ENCODE measurements around the gene FAM83E. TPM values are rescaled to one million over a fixed set of nuclear protein-coding genes. Genes with fewer than 3 reads are reported as not detected.

Gene FAM83E
- total RNA-seq, 4 donors from 2014 or later = 0.15 TPM; not detected in 3

DNA sequence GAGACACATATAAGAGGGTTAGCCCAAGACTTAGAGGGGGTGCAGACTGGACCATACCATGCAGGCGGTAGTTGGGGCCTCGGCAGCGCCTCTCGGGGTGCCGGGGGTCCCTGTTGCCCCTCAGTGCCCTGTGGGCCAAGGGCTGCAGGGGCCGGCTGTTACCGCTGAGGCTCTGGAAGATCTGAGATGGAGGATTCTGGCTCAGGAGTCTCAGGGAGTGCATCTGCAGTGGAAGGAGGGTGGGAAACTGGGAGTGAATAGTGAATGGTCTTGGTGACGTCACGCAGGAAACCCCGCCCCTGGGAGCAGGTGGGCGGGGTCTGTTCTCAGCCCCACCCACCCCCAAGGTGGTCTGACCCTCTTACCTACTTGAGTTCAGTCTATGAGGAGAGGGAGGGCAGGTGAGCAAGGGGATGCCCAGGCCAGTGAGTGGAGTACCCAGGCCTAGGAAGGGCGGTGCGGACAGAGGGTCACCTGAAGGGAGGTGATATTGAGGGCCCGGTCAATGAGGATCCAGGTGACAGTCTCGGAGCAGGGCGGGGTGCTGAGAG lies 24.0 kb upstream of the FAM83E start:
- Histone ChIP-seq H3K4me3 (no peak overlapping the region), H3K27me3 (no peaks in the 10 kb centered on the region), H3K9me3 (no peaks in the 10 kb centered on the region), H3K36me3 (no peaks in the 10 kb centered on the region), H3K4me1 (peaks cover 21 to 31% of the 10 kb centered on the region in 2 donors), H3K27ac (peak overlapping the region; percentile 97 to 100 (median 100))
- intact Hi-C loops (cut with DNase I; ENCODE audit: low total_unique reads) (loop anchor here (2.0 to 10.0 kb wide), 4 partner anchors 148 to 1563 kb away; partner anchors contain the start of genes AKT1S1, MYH14 and TBC1D17), in situ Hi-C loops (cut with MboI; ENCODE audit: low sequenced_read_pairs in 4 of 4) (loop anchor here in 1 of 4 donors (25.0 kb wide), 1 partner anchor 98 kb away; the partner anchor contains the start of genes IZUMO1 and RASIP1)
- DNase-seq (peak in 1 of 2 donors; percentile 46), ATAC-seq (no peak)
- TF ChIP-seq POLR2A (IDR thresholded peaks at IDR 0.05) (no peak), CTCF (IDR thresholded peaks at IDR 0.05 in 4 of 5, conservative IDR thresholded peaks at IDR 0.05 in 1 of 5) (no peak)

- Histone ChIP-seq H3K4me3 (peak overlapping the region; percentile 58 to 95 (median 76)), H3K9me3 (no peaks in the 10 kb centered on the region), H3K27ac (peak overlapping the region; percentile 97 to 100 (median 100)), H3K4me1 (peaks cover 28 to 38% of the 10 kb centered on the region in 2 donors), H3K36me3 (no peaks in the 10 kb centered on the region), H3K27me3 (no peaks in the 10 kb centered on the region)
- ATAC-seq = peak; percentile 41 to 42
- in situ Hi-C loops (cut with MboI; ENCODE audit: low sequenced_read_pairs in 4 of 4) (loop anchor here in 1 of 4 donors (25.0 kb wide), 1 partner anchor 99 kb away; the partner anchor contains the start of genes IZUMO1 and RASIP1), intact Hi-C loops (cut with DNase I; ENCODE audit: low total_unique reads) (loop anchor here (2.0 to 10.0 kb wide), 4 partner anchors 149 to 1564 kb away; partner anchors contain the start of genes AKT1S1, MYH14 and TBC1D17)
- DNase-seq = peak; percentile 76 to 90
- TF ChIP-seq POLR2A (IDR thresholded peaks at IDR 0.05) = peak in 1 of 2 donors; percentile 21
- TF ChIP-seq CTCF (IDR thresholded peaks at IDR 0.05 in 4 of 5, conservative IDR thresholded peaks at IDR 0.05 in 1 of 5) = peak in 1 of 5 experiments; percentile 18
These were observed 23.3 kb upstream of the FAM83E start for GRCh38 chr19:48637948-48638830.

DNA sequence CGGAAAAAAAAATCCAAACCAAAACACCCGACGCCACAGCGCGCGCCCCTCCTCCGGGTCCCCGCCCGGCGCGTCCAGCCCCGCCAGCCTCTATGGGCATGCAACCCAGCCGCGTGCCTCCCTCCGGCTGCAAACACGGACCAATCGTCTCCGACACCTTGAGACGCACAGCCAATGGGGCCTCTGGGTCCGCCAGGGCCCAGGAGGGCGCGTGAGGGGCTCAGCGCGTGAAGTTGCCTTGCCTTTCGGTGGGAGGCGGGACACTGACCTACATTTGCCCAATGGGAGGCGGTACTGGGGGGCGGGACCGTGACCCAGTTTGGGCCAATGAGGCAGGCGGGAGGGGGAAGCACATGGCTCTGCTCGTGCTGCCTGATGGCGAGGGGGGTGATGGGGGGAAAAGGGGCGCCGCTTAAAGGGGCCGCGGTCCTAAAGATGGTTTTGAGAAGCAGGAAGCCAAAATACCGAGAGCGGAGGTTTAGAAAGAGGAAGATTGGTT lies 22.6 kb upstream of the FAM83E start:
- DNase-seq = peak; percentile 99 to 100
- Histone ChIP-seq H3K9me3 (no peaks in the 10 kb centered on the region), H3K27me3 (no peaks in the 10 kb centered on the region), H3K4me3 (peak overlapping the region; percentile 58 to 95 (median 76)), H3K4me1 (peaks cover 35 to 45% of the 10 kb centered on the region in 2 donors), H3K36me3 (no peaks in the 10 kb centered on the region), H3K27ac (peak overlapping the region; percentile 97 to 100 (median 100))
- peak; percentile 52 to 55 for ATAC-seq
- TF ChIP-seq POLR2A (IDR thresholded peaks at IDR 0.05) (peak; percentile 59 to 76), CTCF (IDR thresholded peaks at IDR 0.05 in 4 of 5, conservative IDR thresholded peaks at IDR 0.05 in 1 of 5) (peak in 1 of 5 experiments; percentile 21)
- intact Hi-C loops (cut with DNase I; ENCODE audit: low total_unique reads) (loop anchor here (5.0 to 10.0 kb wide), 3 partner anchors 515 to 1565 kb away; partner anchors contain the start of genes AKT1S1, MYH14 and TBC1D17), in situ Hi-C loops (cut with MboI; ENCODE audit: low sequenced_read_pairs in 4 of 4) (loop anchor here in 1 of 4 donors (25.0 kb wide), 1 partner anchor 100 kb away; the partner anchor contains the start of genes IZUMO1 and RASIP1)

GRCh38 chr19:48636859-48637448 lies 22.1 kb upstream of the FAM83E start, which contains the start of gene DBP:
Gene DBP (minus strand): TSS chr19:48637379. CDS start chr19:48636994, 385 bp downstream.
- DNase-seq = peak in 1 of 2 donors; percentile 79
- in situ Hi-C loops (cut with MboI; ENCODE audit: low sequenced_read_pairs in 4 of 4) = loop anchor here in 1 of 4 donors (25.0 kb wide), 1 partner anchor 100 kb away; the partner anchor contains the start of genes IZUMO1 and RASIP1
- H3K4me3 ChIP-seq = peak within 1 kb of the TSS; percentile 58 to 95 (median 76)
- peak within 1 kb of the TSS; percentile 97 to 100 (median 100) for H3K27ac ChIP-seq
- H3K9me3 ChIP-seq = no peaks in the 10 kb centered on the region
- peak; percentile 7 to 15 for ATAC-seq
- intact Hi-C loops (cut with DNase I; ENCODE audit: low total_unique reads) = loop anchor here (5.0 to 10.0 kb wide), 3 partner anchors 515 to 1565 kb away; partner anchors contain the start of genes AKT1S1, MYH14 and TBC1D17
- TF ChIP-seq POLR2A (IDR thresholded peaks at IDR 0.05) = no peak
- TF ChIP-seq CTCF (IDR thresholded peaks at IDR 0.05 in 4 of 5, conservative IDR thresholded peaks at IDR 0.05 in 1 of 5) = peak in 3 of 5 experiments; percentile 22 to 34 (median 32)
- no peaks in the 10 kb centered on the region for H3K27me3 ChIP-seq
- no peaks in the 10 kb centered on the region for H3K36me3 ChIP-seq
- peaks cover 41 to 50% of the 10 kb centered on the region in 2 donors for H3K4me1 ChIP-seq
